C4-2B (cell line): ENCODE results near the gene EYA4.

Source experiments
- H3K27ac ChIP-seq: fragments of 450-650 bp; 2 replicates; pipeline ENCODE4 v1.5.1; 2017
- CTCF ChIP-seq: fragments of 450-650 bp; conservative IDR thresholded peaks from 2 replicates; pipeline ENCODE4 v1.5.1; 2017; ENCODE audit warnings: mild to moderate bottlenecking
- ZFX ChIP-seq: fragments of 450-650 bp; IDR thresholded peaks from 2 replicates; pipeline ENCODE4 v1.6.1; 2017

Gene EYA4

GRCh38 chr6:133343220-133343619 is 102.1 kb downstream of the EYA4 start:
- TF ChIP-seq ZFX (no peak), CTCF (no peak)
- H3K27ac ChIP-seq = no peak overlapping the region

- TF ChIP-seq ZFX = no peak
- no peak for TF ChIP-seq CTCF
- no peak overlapping the region for H3K27ac ChIP-seq
These were observed 107.7 kb downstream of the EYA4 start for GRCh38 chr6:133348846-133349245.

- TF ChIP-seq CTCF (no peak), ZFX (no peak)
- no peak overlapping the region for H3K27ac ChIP-seq
These were observed 109.8 kb downstream of the EYA4 start for GRCh38 chr6:133350928-133351327.

GRCh38 chr6:133352046-133352445 is 110.9 kb downstream of the EYA4 start:
- TF ChIP-seq CTCF = no peak
- TF ChIP-seq ZFX = no peak
- no peak overlapping the region for H3K27ac ChIP-seq

- TF ChIP-seq CTCF = no peak
- no peak for TF ChIP-seq ZFX
- H3K27ac ChIP-seq = no peak overlapping the region
These were observed 111.9 kb downstream of the EYA4 start for GRCh38 chr6:133353061-133353460.

- no peak overlapping the region for H3K27ac ChIP-seq
- no peak for TF ChIP-seq CTCF
- TF ChIP-seq ZFX = no peak
These were observed 114.8 kb downstream of the EYA4 start for GRCh38 chr6:133355922-133356321.

GRCh38 chr6:133358574-133359150 is 117.5 kb downstream of the EYA4 start:
- H3K27ac ChIP-seq = no peak overlapping the region
- TF ChIP-seq ZFX = no peak
- no peak for TF ChIP-seq CTCF
